SK-N-DZ (cell line): ENCODE results near the gene METTL4.
"Not testable (repeated sequence)": the region's sequence is repeated elsewhere in the genome, so short reads cannot be mapped to it uniquely, and the experiment has no call there.

Source experiments
- DNase-seq: peaks from one replicate; pipeline ENCODE4 v3.0.0-alpha.2; 2015; ENCODE audit warnings: low spot score

The METTL4 gene

GRCh38 chr18:2564373-2564772, 6.9 kb downstream of the METTL4 start:
- no peak for DNase-seq

GRCh38 chr18:2559249-2559648, 12.1 kb downstream of the METTL4 start:
- no peak for DNase-seq

DNA sequence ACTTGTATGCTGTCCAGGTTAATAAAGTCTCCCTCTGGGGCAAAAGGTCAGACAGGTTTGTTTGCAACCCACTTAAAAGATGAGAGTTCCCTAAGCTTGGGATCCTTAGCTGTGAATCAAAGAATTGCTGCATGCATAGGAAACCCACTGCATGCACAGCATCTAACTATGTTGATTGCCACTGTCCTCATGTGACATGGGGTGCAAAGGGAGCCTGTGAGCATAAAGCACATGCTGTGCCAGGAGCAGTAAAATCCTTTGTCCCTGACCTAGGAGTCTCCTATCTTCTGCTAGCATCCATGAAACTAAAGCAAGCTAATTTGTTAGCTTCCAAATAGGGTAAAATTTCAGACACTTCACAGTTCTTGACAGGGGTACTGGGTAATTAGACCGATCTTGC, 13.8 kb downstream of the METTL4 start:
- no peak for DNase-seq

DNA sequence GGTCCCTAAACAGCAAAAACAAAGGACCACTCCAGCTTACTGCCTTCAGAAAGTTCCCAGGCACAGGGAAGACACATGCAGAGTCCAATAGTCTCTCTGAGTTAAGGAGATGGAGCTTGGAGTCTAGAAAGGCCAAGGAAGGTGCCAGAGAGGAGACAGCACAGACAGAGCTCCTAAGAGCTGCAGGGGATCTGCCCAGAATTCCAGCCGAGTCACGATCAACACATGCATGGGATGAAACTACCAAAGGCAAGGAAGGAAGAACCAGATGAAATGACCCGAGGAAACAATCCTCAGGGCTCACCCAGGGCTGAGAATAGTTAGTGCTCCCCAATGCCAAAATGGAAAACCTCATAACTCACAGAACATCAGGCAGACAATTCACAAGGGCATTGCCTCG, 15.4 kb downstream of the METTL4 start:
- DNase-seq: no peak

DNA sequence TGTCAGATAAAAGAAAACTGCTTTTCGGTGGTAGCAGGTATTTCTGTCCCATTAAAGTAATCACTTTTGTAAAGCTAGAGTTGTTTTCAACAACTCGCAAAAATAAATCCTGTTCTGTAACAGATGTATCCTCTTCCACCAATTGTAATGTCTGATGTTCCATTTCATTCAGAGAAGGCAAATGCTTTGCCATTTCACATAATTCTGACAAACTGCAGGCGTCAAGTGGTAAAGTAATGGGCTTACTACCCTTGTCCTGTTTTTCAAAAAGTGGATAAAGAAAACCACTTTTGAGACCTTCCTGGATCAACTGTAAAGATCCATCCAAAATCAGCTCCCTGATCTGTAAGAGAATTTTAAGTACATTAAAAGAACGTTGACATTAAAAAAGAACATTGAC, 16.6 kb downstream of the METTL4 start:
- DNase-seq: no peak

DNA sequence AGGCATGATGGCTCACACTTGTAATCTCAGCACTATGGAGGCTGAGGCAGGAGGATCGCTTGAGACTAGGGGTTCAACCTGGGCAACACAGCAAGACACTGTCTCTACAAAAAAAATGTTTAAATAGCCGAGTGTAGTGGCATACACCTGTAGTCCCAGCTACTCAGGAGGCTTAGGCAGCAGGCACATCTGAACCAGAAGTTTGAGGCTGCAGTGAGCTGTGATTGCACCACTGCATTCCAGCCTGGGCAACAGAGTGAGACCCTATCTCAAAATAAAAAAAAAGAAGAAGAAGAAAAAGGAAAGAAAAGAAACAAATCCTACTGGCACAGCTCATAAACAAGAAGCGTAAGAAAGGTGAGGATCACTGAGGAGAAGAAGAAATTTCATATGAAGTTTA, 19.9 kb downstream of the METTL4 start:
- DNase-seq: no peak

DNA sequence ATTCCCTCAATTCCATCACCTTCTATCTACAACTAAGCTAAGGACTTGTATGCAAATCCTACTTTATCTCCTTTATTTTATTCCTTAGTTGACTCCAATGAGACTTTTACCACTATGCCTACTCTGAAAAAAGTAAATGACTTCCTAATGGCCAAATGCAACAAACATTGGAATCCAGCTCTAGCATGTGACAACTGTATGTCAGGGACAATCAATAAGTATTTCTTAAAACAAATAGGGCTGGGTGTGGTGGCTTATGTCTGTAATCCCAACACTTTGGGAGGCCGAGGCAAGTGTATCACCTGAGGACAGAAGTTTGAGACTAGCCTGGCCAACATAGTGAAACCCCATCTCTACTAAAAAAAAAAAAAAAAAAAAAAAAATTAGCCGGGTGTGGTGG, 21.8 kb downstream of the METTL4 start:
- no peak for DNase-seq

- DNase-seq: peak; percentile 34
Measured at GRCh38 chr18:2547477-2548087, 23.7 kb downstream of the METTL4 start.

- no peak for DNase-seq
Measured at GRCh38 chr18:2545155-2545554, 26.1 kb downstream of the METTL4 start.

- not testable (repeated sequence) for DNase-seq
Measured at GRCh38 chr18:2541925-2542563, 29.3 kb downstream of the METTL4 start.

DNA sequence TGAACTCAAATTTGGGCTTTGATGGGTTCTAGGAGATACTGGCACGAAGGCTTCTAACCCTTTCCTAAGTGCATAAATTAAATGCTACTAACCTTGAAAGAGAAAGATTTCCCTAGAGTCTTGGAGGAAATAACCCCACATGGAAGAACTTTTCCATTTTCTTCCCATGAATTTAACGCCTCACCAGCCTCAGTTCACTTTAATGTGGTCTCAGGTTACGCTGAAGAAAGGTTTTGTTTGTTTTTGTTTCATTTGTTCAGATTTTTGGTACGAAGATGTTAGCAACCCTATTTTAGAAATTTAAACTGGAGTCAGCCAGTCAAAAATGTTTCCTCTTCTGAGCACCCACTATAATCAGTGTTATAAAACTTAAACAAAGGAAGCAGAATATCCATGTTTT, 30.7 kb downstream of the METTL4 start:
- DNase-seq: no peak

DNA sequence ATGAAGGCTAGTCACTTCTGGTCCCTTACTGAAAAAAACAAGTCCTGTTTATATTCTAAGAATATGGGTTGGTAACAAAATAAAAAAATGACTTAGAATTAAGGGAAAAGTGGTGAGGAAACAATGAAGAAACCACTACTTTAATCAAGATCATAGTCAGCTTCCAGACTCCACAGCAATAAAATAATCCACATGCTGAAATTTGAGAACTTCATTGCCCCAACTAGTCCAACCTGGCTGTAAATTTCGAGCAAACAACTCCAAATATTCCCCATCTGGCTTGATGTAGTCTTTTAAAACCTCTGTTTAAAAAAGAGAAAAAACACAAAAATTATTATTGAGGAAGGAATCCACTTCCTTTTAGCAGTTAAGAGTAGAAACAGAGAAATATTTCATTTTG, 32.5 kb downstream of the METTL4 start:
- no peak for DNase-seq

- no peak for DNase-seq
Measured at GRCh38 chr18:2538236-2538635, 33.1 kb downstream of the METTL4 start.

GRCh38 chr18:2537296-2537695, 34.0 kb downstream of the METTL4 start:
- DNase-seq: no peak

DNA sequence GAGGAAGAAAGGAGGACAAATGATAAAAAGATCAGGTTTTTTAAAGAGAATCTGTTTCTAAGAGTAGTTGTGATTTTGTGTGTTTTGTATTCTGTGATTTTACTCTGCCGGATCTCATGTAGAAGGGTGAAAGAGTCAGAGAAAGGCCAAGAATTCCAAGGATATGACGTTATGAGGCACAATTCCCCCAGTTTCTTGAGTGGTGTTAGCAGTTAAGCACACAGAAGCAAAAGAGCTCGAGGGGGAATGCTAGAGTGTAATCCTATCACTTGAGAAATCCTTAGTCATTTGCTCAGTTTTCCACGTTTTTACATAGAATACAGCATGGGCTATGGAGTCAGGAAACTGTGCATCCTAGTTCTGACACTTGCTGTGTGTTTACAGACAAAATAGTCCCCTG, 34.8 kb downstream of the METTL4 start:
- DNase-seq: no peak

GRCh38 chr18:2536063-2536462, 35.2 kb downstream of the METTL4 start:
- no peak for DNase-seq

DNA sequence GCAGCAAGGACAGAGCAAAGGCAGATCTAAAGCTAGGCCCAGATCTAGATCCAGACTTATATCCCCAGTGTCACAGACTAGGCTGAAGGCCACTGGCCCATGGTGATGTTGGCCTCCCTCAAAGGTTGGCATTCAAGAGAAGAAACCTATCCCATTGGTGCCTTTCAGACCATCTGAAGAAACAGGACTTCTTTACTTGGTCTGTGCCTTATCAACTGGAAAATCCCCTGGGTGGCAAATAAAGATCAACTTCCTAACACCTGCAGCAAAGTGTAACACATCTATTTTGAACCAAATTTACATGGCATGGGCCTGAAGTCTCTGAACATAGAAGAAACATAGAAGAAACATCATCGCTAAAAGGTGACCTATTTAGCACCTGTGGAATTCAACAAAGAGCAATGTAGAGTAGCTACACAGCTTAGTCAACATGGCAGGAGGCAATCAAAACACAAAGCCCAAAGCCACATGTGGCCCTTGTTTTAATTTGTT, 35.8 kb downstream of the METTL4 start:
- no peak for DNase-seq

DNA sequence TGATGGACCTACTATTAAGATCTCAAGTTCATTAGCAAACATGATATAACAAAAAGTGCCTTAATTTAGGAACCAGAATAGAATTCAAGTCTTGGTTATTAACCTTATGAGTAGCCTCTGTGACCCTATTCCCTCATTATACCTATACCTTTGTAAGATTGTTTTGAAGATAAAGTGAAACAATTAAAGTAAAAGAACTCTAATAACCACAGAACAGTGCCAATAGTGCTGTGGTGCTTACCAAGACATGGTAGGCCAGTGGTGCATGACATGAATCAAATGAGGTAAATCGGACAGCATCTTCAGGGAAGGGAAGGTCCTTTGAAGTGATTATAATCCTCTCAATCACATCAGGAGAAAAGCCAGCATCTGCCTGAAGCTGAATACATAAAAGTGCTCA, 36.4 kb downstream of the METTL4 start:
- DNase-seq: no peak

GRCh38 chr18:2532797-2533196, 38.5 kb downstream of the METTL4 start:
- DNase-seq: no peak

DNA sequence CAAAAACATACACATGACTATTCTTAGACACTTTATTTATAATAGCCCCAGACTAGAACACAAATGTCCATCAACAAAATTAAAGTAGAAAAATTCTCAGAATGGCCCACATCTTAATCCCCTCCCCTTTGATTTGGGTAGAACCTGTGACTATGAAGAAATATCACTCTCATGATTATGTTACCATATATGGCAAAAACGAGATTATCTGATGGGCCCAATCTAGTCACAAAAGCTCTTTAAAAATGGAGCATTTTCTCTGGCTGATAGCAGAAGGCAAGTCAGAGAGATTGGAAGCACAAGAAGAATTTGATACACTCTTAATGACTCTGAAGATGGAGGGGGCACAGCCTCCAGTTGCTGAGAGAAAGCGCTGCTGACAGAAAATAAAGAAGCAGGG, 39.6 kb downstream of the METTL4 start:
- no peak for DNase-seq

DNA sequence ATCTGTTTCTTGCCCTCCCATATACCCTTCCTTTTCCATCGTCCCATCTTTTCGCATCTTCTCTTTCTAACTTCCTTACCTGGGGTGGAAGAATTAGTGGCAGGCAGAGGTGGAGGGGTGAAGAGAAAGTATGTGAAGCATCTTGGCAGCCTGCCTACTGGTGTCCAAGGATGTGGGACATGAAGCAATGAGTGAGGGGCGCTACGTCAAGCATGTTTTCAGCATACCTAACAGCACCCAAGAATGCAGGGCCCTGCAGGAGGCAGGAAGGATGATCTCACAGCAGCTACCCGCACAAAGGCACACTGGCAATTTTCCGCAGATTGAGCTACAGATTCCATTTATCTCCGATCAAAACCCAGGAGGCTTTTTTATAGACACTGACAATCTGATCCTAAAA, 42.2 kb downstream of the METTL4 start:
- no peak for DNase-seq

- DNase-seq: no peak
Measured at GRCh38 chr18:2526329-2526728, 45.0 kb downstream of the METTL4 start.

- DNase-seq: not testable (repeated sequence)
Measured at GRCh38 chr18:2524794-2525198, 46.5 kb downstream of the METTL4 start.

- DNase-seq: no peak
Measured at GRCh38 chr18:2522112-2522511, 49.2 kb downstream of the METTL4 start.
